Middle frontal gyrus (tissue), 1 donor: ENCODE results near the gene ST6GALNAC3.
A peak's percentile ranks its signal among the peaks of the same experiment; 100 is the strongest.
"Not testable (repeated sequence)": the region's sequence is repeated elsewhere in the genome, so short reads cannot be mapped to it uniquely, and the experiment has no call there.

Experiments used
- DNase-seq: peaks from one replicate; pipeline ENCODE4 v3.0.0-alpha.2; 2015; ENCODE audit warnings: low spot score; ENCODE audit errors: extremely low spot score

ST6GALNAC3 gene

GRCh38 chr1:76074321-76075187 lies at the start of gene ST6GALNAC3:
TSS of gene ST6GALNAC3 (plus strand) at chr1:76074746.
- no peak for DNase-seq

GRCh38 chr1:76027341-76027740 lies 47.2 kb upstream of the ST6GALNAC3 start:
- no peak for DNase-seq

GRCh38 chr1:76029331-76029730 lies 45.2 kb upstream of the ST6GALNAC3 start:
- no peak for DNase-seq

- no peak for DNase-seq
Measured at GRCh38 chr1:76031496-76031895, 43.0 kb upstream of the ST6GALNAC3 start.

- DNase-seq: no peak
Measured at GRCh38 chr1:76033800-76034475, 40.6 kb upstream of the ST6GALNAC3 start.

GRCh38 chr1:76035053-76035452 lies 39.5 kb upstream of the ST6GALNAC3 start:
- peak; percentile 25 for DNase-seq

- no peak for DNase-seq
Measured at GRCh38 chr1:76037324-76037723, 37.2 kb upstream of the ST6GALNAC3 start.

- no peak for DNase-seq
Measured at GRCh38 chr1:76038287-76039004, 36.1 kb upstream of the ST6GALNAC3 start.

- no peak for DNase-seq
Measured at GRCh38 chr1:76046149-76046548, 28.4 kb upstream of the ST6GALNAC3 start.

- no peak for DNase-seq
Measured at GRCh38 chr1:76048219-76048618, 26.3 kb upstream of the ST6GALNAC3 start.

GRCh38 chr1:76048926-76049325 lies 25.6 kb upstream of the ST6GALNAC3 start:
- no peak for DNase-seq

GRCh38 chr1:76049498-76049897 lies 25.0 kb upstream of the ST6GALNAC3 start:
- no peak for DNase-seq

GRCh38 chr1:76050073-76050472 lies 24.5 kb upstream of the ST6GALNAC3 start:
- DNase-seq: not testable (repeated sequence)

- DNase-seq: no peak
Measured at GRCh38 chr1:76053021-76053420, 21.5 kb upstream of the ST6GALNAC3 start.

- no peak for DNase-seq
Measured at GRCh38 chr1:76054359-76054758, 20.2 kb upstream of the ST6GALNAC3 start.

GRCh38 chr1:76055987-76056386 lies 18.6 kb upstream of the ST6GALNAC3 start:
- DNase-seq: no peak

GRCh38 chr1:76059451-76059850 lies 15.1 kb upstream of the ST6GALNAC3 start:
- no peak for DNase-seq

GRCh38 chr1:76065270-76065669 lies 9.3 kb upstream of the ST6GALNAC3 start:
- no peak for DNase-seq

GRCh38 chr1:76066394-76066793 lies 8.2 kb upstream of the ST6GALNAC3 start:
- no peak for DNase-seq

GRCh38 chr1:76068542-76068941 lies 6.0 kb upstream of the ST6GALNAC3 start:
- no peak for DNase-seq

GRCh38 chr1:76068953-76069561 lies 5.5 kb upstream of the ST6GALNAC3 start:
- DNase-seq: no peak

GRCh38 chr1:76070538-76070937 lies 4.0 kb upstream of the ST6GALNAC3 start:
- no peak for DNase-seq
